Smooth muscle cell (in vitro differentiated cells): Measurements from ENCODE around the gene INO80C. TPM values are rescaled to one million over a fixed set of nuclear protein-coding genes. Genes with fewer than 3 reads are reported as not detected.

ENCODE experiments used
- DNase-seq: peaks from one replicate; lab custom pipeline; 2025; ENCODE audit not compliant: unreplicated experiment; lab: John Stamatoyannopoulos, UW
- H2AFZ ChIP-seq: fragments of 200-600 bp; sonication (generic); 2 replicates; pipeline ENCODE4 v1.6.0; 2016; ENCODE audit warnings: antibody characterized with exemption, low read depth, mild to moderate bottlenecking
- H3F3A ChIP-seq: fragments of 200-600 bp; sonication (generic); 2 replicates; pipeline ENCODE4 v1.6.0; 2017; ENCODE audit warnings: antibody characterized with exemption, low read depth
- H3K27ac ChIP-seq: fragments of 200-600 bp; sonication (generic); 2 replicates; pipeline ENCODE4 v1.5.1; 2016; ENCODE audit warnings: low read depth, mild to moderate bottlenecking
- H3K27me3 ChIP-seq: fragments of 200-600 bp; sonication (generic); 2 replicates; pipeline ENCODE4 v1.6.1; 2016; ENCODE audit warnings: low read depth, mild to moderate bottlenecking
- H3K36me3 ChIP-seq: fragments of 200-600 bp; sonication (generic); 2 replicates; pipeline ENCODE4 v1.5.1; 2016; ENCODE audit warnings: low read depth
- H3K4me1 ChIP-seq: fragments of 200-600 bp; sonication (generic); 2 replicates; pipeline ENCODE4 v1.5.1; 2016; ENCODE audit warnings: low read depth
- H3K4me2 ChIP-seq: fragments of 200-600 bp; sonication (generic); 2 replicates; pipeline ENCODE4 v1.6.0; 2016; ENCODE audit warnings: mild to moderate bottlenecking
- H3K4me3 ChIP-seq: fragments of 200-600 bp; sonication (generic); 2 replicates; pipeline ENCODE4 v1.5.1; 2016; ENCODE audit warnings: mild to moderate bottlenecking
- H3K79me2 ChIP-seq: fragments of 200-600 bp; sonication (generic); 2 replicates; pipeline ENCODE4 v1.6.0; 2016; ENCODE audit warnings: low read depth, mild to moderate bottlenecking
- H3K9ac ChIP-seq: fragments of 200-600 bp; sonication (generic); 2 replicates; pipeline ENCODE4 v1.6.0; 2016; ENCODE audit warnings: low read depth
- H3K9me3 ChIP-seq: fragments of 200-600 bp; sonication (generic); replicated peaks from 2 replicates; pipeline ENCODE4 v1.5.1; 2016; ENCODE audit warnings: low read depth
- H4K20me1 ChIP-seq: fragments of 200-600 bp; sonication (generic); 2 replicates; pipeline ENCODE4 v1.6.0; 2016; ENCODE audit warnings: low read depth
- CTCF ChIP-seq: fragments of 200-600 bp; sonication (generic); IDR thresholded peaks from 2 replicates; pipeline ENCODE4 v1.5.1; 2017; ENCODE audit warnings: borderline replicate concordance, mild to moderate bottlenecking, antibody characterized with exemption; ENCODE audit not compliant: insufficient read depth, poor library complexity, severe bottlenecking
- WGBS: methylation state at CpG from one replicate; pipeline ENCODE4 v1.1.7; 2016; ENCODE audit warnings: low lambda C conversion rate; 5-methylcytosine and 5-hydroxymethylcytosine counted together
- polyA plus RNA-seq: library from polyadenylated mRNA; unstranded; fragments of >200 nt; fragmentation: Nextera tagmentation; extraction: Ambion mirVana; gene quantifications from 2 replicates; pipeline ENCODE4 v1.2.1, GENCODE V29; 2016
- total RNA-seq: library from RNA; depleted of rRNA; stranded (reverse); fragments of >200 nt; gene quantifications from 2 replicates; pipeline ENCODE4 v1.2.3, GENCODE V29; 2014

The INO80C gene
- total and polyA plus RNA-seq, 2 experiments from 2014 or later, result 6.8 to 13.9 TPM

GRCh38 chr18:35507192-35507591 lies 9.4 kb upstream of the INO80C start:
- no peak overlapping the region for H2AFZ ChIP-seq
- TF ChIP-seq CTCF, result no peak
- DNase-seq, result no peak
- H3K4me1 ChIP-seq, result peaks cover 15% of the 10 kb centered on the region
- H3K9me3 ChIP-seq, result no peaks in the 10 kb centered on the region
- H3K27me3 ChIP-seq, result no peaks in the 10 kb centered on the region
- H3K4me3 ChIP-seq, result no peak overlapping the region
- H3K79me2 ChIP-seq, result no peaks in the 10 kb centered on the region
- no peaks in the 10 kb centered on the region for H4K20me1 ChIP-seq
- no peak overlapping the region for H3K9ac ChIP-seq
- no peak overlapping the region for H3K27ac ChIP-seq
- no peaks in the 10 kb centered on the region for H3F3A ChIP-seq
- H3K4me2 ChIP-seq, result no peak overlapping the region
- WGBS, result 89% methylated on average over 3 of the region's 3 CpGs
- no peaks in the 10 kb centered on the region for H3K36me3 ChIP-seq

- H3K36me3 ChIP-seq, result no peaks in the 10 kb centered on the region
- no peak overlapping the region for H3K4me3 ChIP-seq
- no peaks in the 10 kb centered on the region for H3F3A ChIP-seq
- no peak overlapping the region for H3K4me2 ChIP-seq
- H3K9ac ChIP-seq, result no peak overlapping the region
- 38% methylated on average over 5 of the region's 5 CpGs for WGBS
- H3K27ac ChIP-seq, result no peak overlapping the region
- no peak overlapping the region for H2AFZ ChIP-seq
- peaks cover 15% of the 10 kb centered on the region for H3K4me1 ChIP-seq
- TF ChIP-seq CTCF, result no peak
- no peaks in the 10 kb centered on the region for H3K27me3 ChIP-seq
- no peaks in the 10 kb centered on the region for H3K79me2 ChIP-seq
- no peaks in the 10 kb centered on the region for H4K20me1 ChIP-seq
- no peak for DNase-seq
- H3K9me3 ChIP-seq, result no peaks in the 10 kb centered on the region
These were observed 8.4 kb upstream of the INO80C start for GRCh38 chr18:35506024-35506712.

- Histone ChIP-seq H3K36me3 (no peaks in the 10 kb centered on the region), H3F3A (no peaks in the 10 kb centered on the region), H3K4me2 (no peak overlapping the region), H3K9me3 (no peaks in the 10 kb centered on the region), H3K4me3 (no peak overlapping the region), H3K4me1 (peaks cover 15% of the 10 kb centered on the region), H3K27me3 (no peaks in the 10 kb centered on the region), H4K20me1 (no peaks in the 10 kb centered on the region), H3K79me2 (no peaks in the 10 kb centered on the region), H3K9ac (no peak overlapping the region), H3K27ac (no peak overlapping the region), H2AFZ (no peak overlapping the region)
- TF ChIP-seq CTCF, result no peak
- DNase-seq, result no peak
- 96% methylated on average over 4 of the region's 4 CpGs for WGBS
These were observed 7.2 kb upstream of the INO80C start for GRCh38 chr18:35504996-35505395.

- H3K9me3 ChIP-seq, result no peaks in the 10 kb centered on the region
- H3K79me2 ChIP-seq, result no peaks in the 10 kb centered on the region
- peaks cover 3% of the 10 kb centered on the region for H3K4me1 ChIP-seq
- WGBS, result 70% methylated on average over 3 of the region's 3 CpGs
- H3K27me3 ChIP-seq, result no peaks in the 10 kb centered on the region
- TF ChIP-seq CTCF, result no peak
- no peak overlapping the region for H3K9ac ChIP-seq
- DNase-seq, result no peak
- no peaks in the 10 kb centered on the region for H3K36me3 ChIP-seq
- H3K4me2 ChIP-seq, result no peak overlapping the region
- no peak overlapping the region for H3K27ac ChIP-seq
- no peaks in the 10 kb centered on the region for H4K20me1 ChIP-seq
- no peak overlapping the region for H2AFZ ChIP-seq
- H3K4me3 ChIP-seq, result no peak overlapping the region
- no peaks in the 10 kb centered on the region for H3F3A ChIP-seq
These were observed 4.3 kb upstream of the INO80C start for GRCh38 chr18:35502052-35502451.
